ENCODE measurements around the gene VN1R5. TPM values are rescaled to one million over a fixed set of nuclear protein-coding genes. Genes with fewer than 3 reads are reported as not detected.

VN1R5 gene
- total and polyA plus RNA-seq, 9 of the 15 experiments (the other 6 are each of a cell fraction or from before 2014, with no cell fraction given): not detected

- TF ChIP-seq YY1 (IDR thresholded peaks at IDR 0.05; ENCODE audit: borderline replicate concordance in 1 of 3, control insufficient read depth in 1 of 3, extremely low read depth in 1 of 3, insufficient read depth in 3 of 3, insufficient read length in 1 of 3, insufficient replicate concordance in 2 of 3, low read depth in 1 of 3, low read length in 2 of 3): no peak
- TF ChIP-seq, protein P1, sequence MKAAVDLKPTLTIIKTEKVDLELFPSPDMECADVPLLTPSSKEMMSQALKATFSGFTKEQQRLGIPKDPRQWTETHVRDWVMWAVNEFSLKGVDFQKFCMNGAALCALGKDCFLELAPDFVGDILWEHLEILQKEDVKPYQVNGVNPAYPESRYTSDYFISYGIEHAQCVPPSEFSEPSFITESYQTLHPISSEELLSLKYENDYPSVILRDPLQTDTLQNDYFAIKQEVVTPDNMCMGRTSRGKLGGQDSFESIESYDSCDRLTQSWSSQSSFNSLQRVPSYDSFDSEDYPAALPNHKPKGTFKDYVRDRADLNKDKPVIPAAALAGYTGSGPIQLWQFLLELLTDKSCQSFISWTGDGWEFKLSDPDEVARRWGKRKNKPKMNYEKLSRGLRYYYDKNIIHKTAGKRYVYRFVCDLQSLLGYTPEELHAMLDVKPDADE (conservative IDR thresholded peaks at IDR 0.05; ENCODE audit: control insufficient read depth, low read depth, low read length): no peak
- no peak for TF ChIP-seq POU5F1 (IDR thresholded peaks at IDR 0.05; ENCODE audit: borderline replicate concordance, low read depth, low read length, partially characterized antibody)
- TF ChIP-seq ZC3H4 (CRISPR knock-in tag; IDR thresholded peaks at IDR 0.05; ENCODE audit: borderline replicate concordance): no peak
- TF ChIP-seq HCFC1 (IDR thresholded peaks at IDR 0.05; ENCODE audit: low read depth, low read length): no peak
- TF ChIP-seq MYC (IDR thresholded peaks at IDR 0.05; ENCODE audit: low read depth, low read length): no peak
- no peak for TF ChIP-seq MYC (CRISPR knock-in tag; IDR thresholded peaks at IDR 0.05; ENCODE audit: borderline replicate concordance, low read depth)
- TF ChIP-seq ZNF696 (CRISPR knock-in tag; conservative IDR thresholded peaks at IDR 0.05): no peak
- TF ChIP-seq PCBP1 (IDR thresholded peaks at IDR 0.05; ENCODE audit: low read depth, low read length, poor library complexity, severe bottlenecking): no peak
- TF ChIP-seq FOXA1 (IDR thresholded peaks at IDR 0.05; ENCODE audit: borderline replicate concordance): no peak
- no peak for TF ChIP-seq RAD21 (CRISPR knock-in tag; conservative IDR thresholded peaks at IDR 0.05 in 1 of 2, IDR thresholded peaks at IDR 0.05 in 1 of 2)
These were observed 38.4 kb downstream of the VN1R5 start (continued) for GRCh38 chr1:247294282-247294681.

All from K562 (cell line).